ENCODE results near the gene RHOG. TPM values are rescaled to one million over a fixed set of nuclear protein-coding genes. Genes with fewer than 3 reads are reported as not detected.

The RHOG gene
- total and polyA plus RNA-seq, 9 of the 15 experiments (the other 6 are each of a cell fraction or from before 2014, with no cell fraction given), result 22.6 to 162 (median 80.3) TPM

GRCh38 chr11:3853899-3854659 lies 13.3 kb upstream of the RHOG start (continued):
- TF ChIP-seq MBD1 (CRISPR knock-in tag; IDR thresholded peaks at IDR 0.05), result no peak
- TF ChIP-seq CBFB (CRISPR knock-in tag; IDR thresholded peaks at IDR 0.05), result no peak
- no peak for TF ChIP-seq PBX2 (CRISPR knock-in tag; IDR thresholded peaks at IDR 0.05; ENCODE audit: low read depth)
- TF ChIP-seq PBX2 (tag; conservative IDR thresholded peaks at IDR 0.05; ENCODE audit: low read depth), result no peak
- TF ChIP-seq DNMT1 (IDR thresholded peaks at IDR 0.05), result 0 out of 2 replicates have a peak, but pooled peaks have one; percentile 10
- TF ChIP-seq LCOR (CRISPR knock-in tag; IDR thresholded peaks at IDR 0.05), result no peak; the same call in 1 of the 2 replicates
- no peak for TF ChIP-seq ARID3A (IDR thresholded peaks at IDR 0.05; ENCODE audit: borderline replicate concordance, low read depth, low read length)
- TF ChIP-seq KLF16 (IDR thresholded peaks at IDR 0.05), result no peak
- no peak for TF ChIP-seq DDX20 (tag; IDR thresholded peaks at IDR 0.05; ENCODE audit: low read depth)
- TF ChIP-seq RBFOX2 (IDR thresholded peaks at IDR 0.05; ENCODE audit: low read depth, low read length), result no peak
- TF ChIP-seq HDAC6 (IDR thresholded peaks at IDR 0.05; ENCODE audit: low read depth, low read length), result no peak
- TF ChIP-seq ZNF518B (CRISPR knock-in tag; IDR thresholded peaks at IDR 0.05), result no peak
- TF ChIP-seq TRIM28 (IDR thresholded peaks at IDR 0.05), result no peak
- 0 out of 2 replicates have a peak, but pooled peaks have one; percentile 1 for TF ChIP-seq JUND (IDR thresholded peaks at IDR 0.05; ENCODE audit: borderline replicate concordance, low read depth, low read length)
- no peak for TF ChIP-seq JUND (tag; IDR thresholded peaks at IDR 0.05; ENCODE audit: borderline replicate concordance, low read depth, low read length)
- no peak for TF ChIP-seq RHOXF2B (CRISPR knock-in tag; conservative IDR thresholded peaks at IDR 0.05)

All from K562 (cell line).